ENCODE data around the gene GUCY1B1. TPM values are rescaled to one million over a fixed set of nuclear protein-coding genes. Genes with fewer than 3 reads are reported as not detected.
"Not testable (repeated sequence)": the region's sequence is repeated elsewhere in the genome, so short reads cannot be mapped to it uniquely, and the experiment has no call there.

The GUCY1B1 gene
- total RNA-seq, 1 donor from 2014 or later: 8.3 TPM

DNA sequence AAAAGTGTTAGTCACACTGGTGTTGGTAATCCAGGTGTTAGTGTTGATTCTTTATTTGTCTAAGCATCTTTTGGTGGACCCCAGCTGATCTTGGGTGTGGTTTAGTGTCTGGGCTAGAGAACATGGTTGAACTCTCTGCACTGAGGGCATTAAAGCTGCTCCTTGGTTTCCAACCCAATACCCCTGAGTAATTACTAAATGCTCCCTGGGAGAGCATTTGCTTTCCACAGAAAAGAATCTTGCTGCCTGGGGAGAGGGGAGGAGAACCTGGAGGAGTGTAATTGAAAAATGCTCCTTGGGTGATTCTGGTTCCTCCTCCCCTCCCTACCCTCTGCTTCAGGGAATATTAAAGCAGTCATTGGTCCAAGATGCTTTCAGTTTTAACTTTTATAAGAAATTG is 3.1 kb downstream of the GUCY1B1 start:
- peak; percentile 4 for DNase-seq (ENCODE audit: low read depth)

- peak; percentile 30 for DNase-seq (ENCODE audit: low read depth)
These were observed 3.5 kb downstream of the GUCY1B1 start for GRCh38 chr4:155762334-155762733.

GRCh38 chr4:155763551-155763950 is 4.7 kb downstream of the GUCY1B1 start:
- DNase-seq (ENCODE audit: low read depth): no peak

- DNase-seq (ENCODE audit: low read depth): no peak
These were observed 6.3 kb downstream of the GUCY1B1 start for GRCh38 chr4:155765149-155765548.

GRCh38 chr4:155766622-155767021 is 7.8 kb downstream of the GUCY1B1 start:
- DNase-seq (ENCODE audit: low read depth): no peak

GRCh38 chr4:155768370-155768769 is 9.5 kb downstream of the GUCY1B1 start:
- DNase-seq (ENCODE audit: low read depth): no peak

GRCh38 chr4:155769090-155769489 is 10.3 kb downstream of the GUCY1B1 start:
- no peak for DNase-seq (ENCODE audit: low read depth)

- DNase-seq (ENCODE audit: low read depth): no peak
These were observed 13.8 kb downstream of the GUCY1B1 start for GRCh38 chr4:155772459-155773195.

DNA sequence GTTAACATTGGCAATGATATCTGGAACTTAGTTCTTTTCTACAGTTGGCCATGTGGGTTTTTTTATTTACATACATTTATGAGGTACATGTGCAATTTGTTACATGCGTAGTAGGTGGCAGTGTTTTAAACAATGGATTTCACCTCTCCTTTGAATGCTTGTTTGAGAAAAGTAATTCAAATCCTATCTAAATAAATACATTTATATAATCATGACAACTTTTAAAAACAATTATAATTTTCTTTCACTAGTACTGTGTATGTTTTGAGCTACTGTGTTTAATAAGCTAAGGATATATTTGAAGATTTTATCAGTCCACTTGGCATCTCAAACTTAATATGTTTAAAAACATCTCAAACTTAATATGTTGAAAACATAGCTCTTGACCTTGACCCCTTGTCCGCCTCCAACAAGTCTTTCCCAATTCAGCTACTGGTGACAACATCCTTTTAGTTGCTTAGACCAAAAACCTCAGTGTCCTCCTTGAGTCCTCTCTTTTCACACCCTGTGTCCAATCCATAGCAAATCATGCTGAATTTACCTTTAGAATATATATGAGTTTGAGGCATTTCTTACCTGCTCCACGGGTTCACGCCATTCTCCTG is 14.5 kb downstream of the GUCY1B1 start:
- no peak for DNase-seq (ENCODE audit: low read depth)

GRCh38 chr4:155774033-155774432 is 15.2 kb downstream of the GUCY1B1 start:
- no peak for DNase-seq (ENCODE audit: low read depth)

DNA sequence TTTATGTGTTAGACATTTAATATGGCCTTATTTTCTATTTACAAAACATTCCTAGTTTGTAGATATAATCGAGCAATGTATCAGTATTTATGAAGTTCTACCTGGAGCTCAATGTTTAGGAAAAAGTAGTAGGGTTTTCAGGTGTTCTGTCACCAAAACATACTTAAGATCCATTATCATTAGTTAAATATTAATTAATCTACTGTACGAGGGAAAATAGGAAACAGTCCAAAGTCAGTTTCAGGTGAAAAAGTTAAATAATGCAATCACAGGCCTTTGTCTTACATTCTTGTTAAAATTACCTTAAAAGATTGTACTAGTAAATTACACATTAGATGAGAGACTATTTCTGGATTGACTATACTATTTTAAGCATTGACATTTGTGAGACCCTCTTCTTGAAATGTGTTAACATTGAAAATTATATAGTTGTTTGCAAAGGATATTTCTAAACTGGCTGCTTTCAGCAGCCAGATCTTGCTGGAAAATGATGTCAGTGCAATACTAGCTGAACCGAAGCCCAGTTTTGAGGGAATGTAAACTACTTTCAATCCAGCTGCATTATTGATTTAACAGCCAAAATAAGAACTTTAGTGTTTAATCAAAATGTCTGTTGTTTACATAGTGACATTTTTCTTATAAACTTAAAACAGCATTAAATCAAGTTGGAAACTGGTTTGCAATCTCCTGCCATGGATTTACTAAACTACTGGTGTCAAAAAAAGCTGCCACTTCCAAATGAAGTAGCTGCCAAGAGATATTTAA is 19.3 kb downstream of the GUCY1B1 start:
- DNase-seq (ENCODE audit: low read depth): no peak

GRCh38 chr4:155780775-155781174 is 22.0 kb downstream of the GUCY1B1 start:
- peak; percentile 15 for DNase-seq (ENCODE audit: low read depth)

GRCh38 chr4:155781249-155781831 is 22.5 kb downstream of the GUCY1B1 start:
- no peak for DNase-seq (ENCODE audit: low read depth)

DNA sequence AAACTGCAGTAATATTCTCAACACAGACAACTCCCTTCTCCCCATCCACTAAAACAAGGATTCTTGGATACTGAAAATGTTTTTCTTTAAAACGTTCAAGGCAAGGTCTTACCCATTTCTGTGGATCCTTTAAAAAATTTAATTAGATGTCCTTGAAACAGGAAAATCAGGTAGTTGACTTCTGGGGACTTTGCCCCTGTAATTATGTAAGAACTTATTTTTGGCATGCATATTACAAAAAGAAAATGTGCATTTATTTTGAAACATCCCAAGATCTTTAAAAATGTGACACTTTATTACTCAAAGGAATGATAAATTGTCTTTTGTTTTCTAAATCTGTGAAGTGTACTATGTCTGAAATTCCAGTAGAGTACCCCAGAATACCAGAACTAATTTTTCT is 25.8 kb downstream of the GUCY1B1 start:
- no peak for DNase-seq (ENCODE audit: low read depth)

DNA sequence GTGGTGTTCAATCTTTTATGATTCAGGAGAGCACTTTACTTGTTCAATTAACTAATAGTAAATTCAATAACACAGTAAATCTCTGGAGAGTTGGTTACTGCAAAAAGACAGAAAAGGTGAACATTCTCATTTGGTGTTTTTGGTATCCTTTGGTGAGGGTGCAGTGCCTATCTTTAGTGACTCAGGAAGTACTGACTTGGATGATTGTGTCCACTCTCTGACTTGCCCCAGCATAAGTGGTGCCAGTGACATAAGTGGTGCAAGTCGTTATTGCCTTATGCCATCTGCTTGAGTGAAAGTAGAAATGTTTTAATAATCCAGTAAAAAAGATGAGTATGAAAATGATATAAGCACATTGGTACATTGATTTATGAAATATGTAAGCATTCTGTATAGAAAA is 27.0 kb downstream of the GUCY1B1 start:
- no peak for DNase-seq (ENCODE audit: low read depth)

- DNase-seq (ENCODE audit: low read depth): peak; percentile 57
These were observed 28.4 kb downstream of the GUCY1B1 start for GRCh38 chr4:155787113-155787710.

GRCh38 chr4:155789391-155789790 is 30.6 kb downstream of the GUCY1B1 start:
- DNase-seq (ENCODE audit: low read depth): no peak

DNA sequence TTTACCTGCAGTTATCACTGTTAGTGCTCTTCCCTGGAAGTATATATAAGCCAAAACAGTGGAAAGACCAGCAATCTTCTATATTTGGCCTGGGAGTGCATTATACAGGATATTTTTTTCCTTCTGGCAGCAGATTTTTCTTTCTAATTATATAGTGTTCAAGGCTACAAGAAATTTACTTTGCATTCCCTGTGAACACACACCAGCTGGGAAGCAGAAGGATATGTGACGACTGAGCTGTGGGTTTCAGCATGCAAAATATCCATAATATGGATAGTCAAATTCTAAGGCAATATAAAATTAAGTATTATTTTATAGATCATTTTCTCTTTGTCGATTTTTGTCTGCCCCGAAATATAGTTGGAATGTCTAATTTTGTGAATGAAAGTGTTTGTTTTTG is 31.2 kb downstream of the GUCY1B1 start:
- no peak for DNase-seq (ENCODE audit: low read depth)

DNA sequence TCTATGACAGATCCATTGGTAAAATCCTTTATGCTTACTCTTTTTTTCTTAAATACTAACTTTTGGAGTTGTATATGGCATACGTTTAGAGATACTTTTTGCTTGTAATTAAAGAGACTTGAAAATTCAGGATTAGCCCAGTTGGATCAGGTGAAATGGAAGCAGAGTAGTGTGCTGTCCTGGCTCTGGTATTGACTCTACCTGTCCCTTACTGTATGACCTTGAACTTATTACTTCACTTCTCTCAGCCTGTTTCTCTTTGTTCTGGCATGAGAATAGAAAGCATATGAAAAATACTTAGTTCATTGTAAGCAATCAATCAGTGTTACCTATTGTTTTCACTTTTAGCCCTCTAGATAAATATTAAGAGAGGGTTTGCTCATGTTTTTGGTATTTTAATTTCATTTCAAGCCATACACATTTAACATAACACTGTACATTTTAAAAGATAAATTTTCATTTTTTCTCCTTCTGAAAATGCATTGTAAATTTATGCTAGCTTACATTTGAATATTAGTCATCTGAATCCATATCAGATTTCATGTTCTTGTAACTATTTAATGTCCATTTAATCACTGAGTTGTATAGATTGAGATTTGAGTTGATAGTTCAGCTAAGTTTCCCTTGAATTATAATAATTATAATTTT is 35.9 kb downstream of the GUCY1B1 start:
- DNase-seq (ENCODE audit: low read depth): no peak

- DNase-seq (ENCODE audit: low read depth): peak; percentile 75
These were observed 37.2 kb downstream of the GUCY1B1 start for GRCh38 chr4:155795991-155796390.

GRCh38 chr4:155797581-155797980 is 38.8 kb downstream of the GUCY1B1 start:
- not testable (repeated sequence) for DNase-seq (ENCODE audit: low read depth)
